ENCODE data around the gene SLC2A11. TPM values are rescaled to one million over a fixed set of nuclear protein-coding genes. Genes with fewer than 3 reads are reported as not detected.
A peak's percentile ranks its signal among the peaks of the same experiment; 100 is the strongest.

Gene SLC2A11
- polyA plus RNA-seq, 1 donor from 2014 or later = 45.7 TPM

DNA sequence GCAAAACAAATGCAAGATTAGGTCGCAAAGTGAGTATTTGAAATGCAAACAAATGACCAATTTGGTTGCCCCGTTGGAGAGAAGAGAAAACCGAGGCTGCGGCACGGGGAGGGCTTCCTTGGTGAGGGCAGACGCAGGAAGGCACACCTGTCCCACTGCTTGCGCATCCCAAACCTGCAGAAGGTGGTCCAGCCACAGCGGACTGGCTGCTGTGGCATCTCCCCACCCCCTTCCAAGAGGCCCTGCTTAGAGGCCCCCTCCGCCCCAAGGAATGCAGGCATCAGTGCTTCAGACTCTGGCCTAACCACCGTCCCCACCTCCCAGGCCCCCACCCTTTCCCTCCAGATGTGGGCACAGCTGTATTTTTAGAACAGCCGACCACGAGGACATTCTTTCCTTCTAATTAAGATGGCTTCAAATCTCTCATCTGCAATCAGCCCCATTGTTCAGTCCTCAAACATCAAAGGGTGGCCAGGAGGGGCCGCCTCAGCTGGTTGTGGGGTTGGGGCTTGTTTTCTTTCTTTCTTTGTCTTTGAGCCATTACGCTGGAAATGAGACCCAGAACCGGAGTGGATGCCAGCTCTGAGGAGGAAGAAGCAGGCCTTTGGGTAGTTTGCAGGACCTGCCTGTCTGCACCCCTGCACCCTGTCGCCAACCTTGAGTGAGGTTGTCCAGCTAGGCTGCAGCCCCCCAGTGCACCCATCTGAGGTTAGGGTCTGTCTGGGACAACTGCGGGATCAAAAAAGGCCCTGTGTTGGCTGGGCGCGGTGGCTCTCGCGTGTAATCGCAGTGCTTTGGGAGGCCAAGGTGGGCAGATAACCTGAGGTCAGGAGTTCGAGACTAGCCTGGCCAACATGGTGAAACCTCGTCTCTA lies 9.4 kb upstream of the SLC2A11 start:
- TF ChIP-seq EZH2 (IDR thresholded peaks at IDR 0.05; ENCODE audit: borderline replicate concordance, insufficient read depth, low read length, poor library complexity, severe bottlenecking) = no peak
- no peak for TF ChIP-seq EP300 (conservative IDR thresholded peaks at IDR 0.05; ENCODE audit: poor library complexity, severe bottlenecking)
- no peak for TF ChIP-seq MXI1 (conservative IDR thresholded peaks at IDR 0.05; ENCODE audit: poor library complexity, severe bottlenecking)
- TF ChIP-seq, protein P1, sequence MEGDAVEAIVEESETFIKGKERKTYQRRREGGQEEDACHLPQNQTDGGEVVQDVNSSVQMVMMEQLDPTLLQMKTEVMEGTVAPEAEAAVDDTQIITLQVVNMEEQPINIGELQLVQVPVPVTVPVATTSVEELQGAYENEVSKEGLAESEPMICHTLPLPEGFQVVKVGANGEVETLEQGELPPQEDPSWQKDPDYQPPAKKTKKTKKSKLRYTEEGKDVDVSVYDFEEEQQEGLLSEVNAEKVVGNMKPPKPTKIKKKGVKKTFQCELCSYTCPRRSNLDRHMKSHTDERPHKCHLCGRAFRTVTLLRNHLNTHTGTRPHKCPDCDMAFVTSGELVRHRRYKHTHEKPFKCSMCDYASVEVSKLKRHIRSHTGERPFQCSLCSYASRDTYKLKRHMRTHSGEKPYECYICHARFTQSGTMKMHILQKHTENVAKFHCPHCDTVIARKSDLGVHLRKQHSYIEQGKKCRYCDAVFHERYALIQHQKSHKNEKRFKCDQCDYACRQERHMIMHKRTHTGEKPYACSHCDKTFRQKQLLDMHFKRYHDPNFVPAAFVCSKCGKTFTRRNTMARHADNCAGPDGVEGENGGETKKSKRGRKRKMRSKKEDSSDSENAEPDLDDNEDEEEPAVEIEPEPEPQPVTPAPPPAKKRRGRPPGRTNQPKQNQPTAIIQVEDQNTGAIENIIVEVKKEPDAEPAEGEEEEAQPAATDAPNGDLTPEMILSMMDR (IDR thresholded peaks at IDR 0.05; ENCODE audit: poor library complexity, severe bottlenecking) = no peak
- no peak for TF ChIP-seq SMC3 (conservative IDR thresholded peaks at IDR 0.05; ENCODE audit: poor library complexity)
- TF ChIP-seq REST (IDR thresholded peaks at IDR 0.05; ENCODE audit: borderline replicate concordance) = no peak
- TF ChIP-seq RAD21 (conservative IDR thresholded peaks at IDR 0.05) = no peak
- no peak for TF ChIP-seq TAF1 (IDR thresholded peaks at IDR 0.05; ENCODE audit: low read depth)
- no peak for TF ChIP-seq POLR2AphosphoS5 (IDR thresholded peaks at IDR 0.05)
- Histone ChIP-seq H3K79me2 (replicated peaks; ENCODE audit: insufficient read depth, low read length) (no peaks in the 10 kb centered on the region), H2AFZ (ENCODE audit: low read depth, low read length) (no peak overlapping the region), H3K9me3 (ENCODE audit: low read length) (no peaks in the 10 kb centered on the region), H3K27me3 (ENCODE audit: insufficient read depth, low read depth, low read length) (no peaks in the 10 kb centered on the region), H3F3A (ENCODE audit: insufficient read depth, low read length, poor library complexity, severe bottlenecking) (no peaks in the 10 kb centered on the region), H3K4me2 (ENCODE audit: low read length) (no peak overlapping the region), H4K20me1 (ENCODE audit: insufficient read depth) (no peaks in the 10 kb centered on the region), H3K36me3 (ENCODE audit: insufficient read depth, low read length) (no peaks in the 10 kb centered on the region), H3K4me3 (ENCODE audit: low read length) (no peak overlapping the region), H3K9me2 (ENCODE audit: insufficient read depth, low read length) (no peaks in the 10 kb centered on the region), H3K27ac (ENCODE audit: low read length) (no peak overlapping the region), H3K9ac (ENCODE audit: low read length) (no peak overlapping the region)

GRCh38 chr22:23849009-23850006 lies 8.4 kb upstream of the SLC2A11 start:
- peak; percentile 83 for TF ChIP-seq RAD21 (conservative IDR thresholded peaks at IDR 0.05)
- TF ChIP-seq, protein P1 (IDR thresholded peaks at IDR 0.05; ENCODE audit: poor library complexity, severe bottlenecking) = peak; percentile 88
- TF ChIP-seq TAF1 (IDR thresholded peaks at IDR 0.05; ENCODE audit: low read depth) = no peak
- TF ChIP-seq SMC3 (conservative IDR thresholded peaks at IDR 0.05; ENCODE audit: poor library complexity) = peak; percentile 78
- H3K79me2 ChIP-seq (replicated peaks; ENCODE audit: insufficient read depth, low read length) = no peaks in the 10 kb centered on the region
- no peaks in the 10 kb centered on the region for H3F3A ChIP-seq (ENCODE audit: insufficient read depth, low read length, poor library complexity, severe bottlenecking)
- no peak overlapping the region for H2AFZ ChIP-seq (ENCODE audit: low read depth, low read length)
- H3K9me3 ChIP-seq (ENCODE audit: low read length) = no peaks in the 10 kb centered on the region
- H3K36me3 ChIP-seq (ENCODE audit: insufficient read depth, low read length) = no peaks in the 10 kb centered on the region
- no peak overlapping the region for H3K27ac ChIP-seq (ENCODE audit: low read length)
- no peak overlapping the region for H3K4me2 ChIP-seq (ENCODE audit: low read length)
- peak overlapping the region; percentile 31 for H3K4me3 ChIP-seq (ENCODE audit: low read length)
- no peaks in the 10 kb centered on the region for H3K9me2 ChIP-seq (ENCODE audit: insufficient read depth, low read length)
- H4K20me1 ChIP-seq (ENCODE audit: insufficient read depth) = no peaks in the 10 kb centered on the region
- H3K27me3 ChIP-seq (ENCODE audit: insufficient read depth, low read depth, low read length) = no peaks in the 10 kb centered on the region
- H3K9ac ChIP-seq (ENCODE audit: low read length) = no peak overlapping the region
